SK-N-SH (cell line): ENCODE results near the gene GPX7. TPM values are rescaled to one million over a fixed set of nuclear protein-coding genes. Genes with fewer than 3 reads are reported as not detected.

Experiments used
- CTCF ChIA-PET: fragments of 300-600, 350-600 bp; formaldehyde crosslinking; extraction: SDS; loops from one replicate; lab custom pipeline; 2021; lab: Yijun Ruan, JAX
- POLR2A ChIA-PET: fragments of 350-600 bp; sonication (Branson Sonifier 250); formaldehyde crosslinking; extraction: SDS; loops from one replicate; lab custom pipeline; 2020; ENCODE audit warnings: antibody characterized with exemption, inconsistent platforms; lab: Yijun Ruan, JAX
- DNase-seq: peaks from one replicate; pipeline ENCODE4 v3.0.0; 2012
- H2AFZ ChIP-seq: fragments of 200-600 bp; sonication (generic); 2 replicates; pipeline ENCODE4 v1.8.1; 2016; ENCODE audit warnings: antibody characterized with exemption, mild to moderate bottlenecking, low read depth
- H3F3A ChIP-seq: fragments of 200-600 bp; sonication (generic); replicated peaks from 2 replicates; pipeline ENCODE3; 2016; ENCODE audit warnings: antibody characterized with exemption, mild to moderate bottlenecking; ENCODE audit not compliant: insufficient read depth
- H3K27ac ChIP-seq, 2 experiments: fragments of 200-500 bp in 1 of 2; fragments of 200-600 bp in 1 of 2; sonication (Bioruptor generic) in 1 of 2; sonication (generic), shearing (Covaris generic) in 1 of 2; 2 replicates each; pipeline versions ENCODE4 v1.5.1 to v1.6.1; 2014 to 2016; ENCODE audit warnings: low read depth in 2 of 2, inconsistent platforms in 1 of 2, low read length in 1 of 2, mild to moderate bottlenecking in 1 of 2, mixed read lengths in 1 of 2
- H3K27me3 ChIP-seq: fragments of 200-600 bp; sonication (generic), shearing (Covaris generic); 2 replicates; pipeline ENCODE4 v1.6.1; 2016; ENCODE audit warnings: mixed run types; ENCODE audit not compliant: insufficient read depth
- H3K36me3 ChIP-seq, 2 experiments: fragments of 200-500 bp in 1 of 2; fragments of 200-600 bp in 1 of 2; sonication (Bioruptor generic) in 1 of 2; sonication (generic) in 1 of 2; replicated peaks in 1 of 2; 2 replicates each; pipeline versions ENCODE3 to v1.5.1; 2014 to 2016; ENCODE audit warnings: low read length in 1 of 2, mild to moderate bottlenecking in 1 of 2; ENCODE audit not compliant: insufficient read depth in 2 of 2, control insufficient read depth in 1 of 2
- H3K4me1 ChIP-seq, 2 experiments: fragments of 200-500 bp in 1 of 2; fragments of 200-600 bp in 1 of 2; sonication (Bioruptor generic) in 1 of 2; sonication (generic), shearing (Covaris generic) in 1 of 2; 2 replicates each; pipeline versions ENCODE4 v1.5.1 to v1.6.1; 2014 to 2016; ENCODE audit warnings: low read depth in 1 of 2, low read length in 1 of 2, mixed run types in 1 of 2; ENCODE audit not compliant: insufficient read depth in 2 of 2, control insufficient read depth in 1 of 2
- H3K4me2 ChIP-seq: fragments of 200-600 bp; sonication (generic), shearing (Covaris generic); 2 replicates; pipeline ENCODE4 v1.6.1; 2017; ENCODE audit warnings: mixed run types
- H3K4me3 ChIP-seq, 2 experiments: fragments of 200-500 bp in 1 of 2; fragments of 200-600 bp in 1 of 2; sonication (Bioruptor generic) in 1 of 2; sonication (generic), shearing (Covaris generic) in 1 of 2; 2 replicates each; pipeline versions ENCODE4 v1.5.1 to v1.8.1; 2014 to 2016; ENCODE audit warnings: low read depth in 2 of 2, inconsistent platforms in 1 of 2, low read length in 1 of 2, mild to moderate bottlenecking in 1 of 2, mixed read lengths in 1 of 2, moderate library complexity in 1 of 2
- H3K79me2 ChIP-seq: fragments of 200-600 bp; sonication (generic); 2 replicates; pipeline ENCODE4 v1.8.1; 2017; ENCODE audit warnings: mild to moderate bottlenecking; ENCODE audit not compliant: insufficient read depth
- H3K9ac ChIP-seq: fragments of 200-600 bp; sonication (generic); 2 replicates; pipeline ENCODE4 v1.6.1; 2017; ENCODE audit warnings: mixed run types
- H3K9me2 ChIP-seq: fragments of 200-600 bp; sonication (generic); 2 replicates; pipeline ENCODE4 v1.6.1; 2017; ENCODE audit warnings: mixed run types
- H3K9me3 ChIP-seq: fragments of 200-600 bp; sonication (generic); 2 replicates; pipeline ENCODE4 v1.6.1; 2017; ENCODE audit warnings: mixed run types, mild to moderate bottlenecking, moderate library complexity
- H4K20me1 ChIP-seq: fragments of 200-600 bp; sonication (generic); 2 replicates; pipeline ENCODE4 v1.6.1; 2017; ENCODE audit warnings: mild to moderate bottlenecking, mixed run types; ENCODE audit not compliant: insufficient read depth
- CHD2 ChIP-seq: fragments of 150-350 bp; IDR thresholded peaks from 2 replicates; pipeline ENCODE4 v1.6.1; 2018; ENCODE audit warnings: low read length; ENCODE audit not compliant: partially characterized antibody
- EP300 ChIP-seq, 2 experiments: IDR thresholded peaks; 2 replicates each; pipeline versions ENCODE4 v1.4.0 to v1.6.1; 2012; ENCODE audit warnings: borderline replicate concordance in 1 of 2, low read depth in 1 of 2, low read length in 1 of 2
- FOXJ3 ChIP-seq: sonication (generic); formaldehyde crosslinking; IDR thresholded peaks from 2 replicates; pipeline ENCODE4 v1.5.1; 2020; ENCODE audit warnings: mild to moderate bottlenecking, missing genetic modification reagents
- GATA2 ChIP-seq: sonication (generic); formaldehyde crosslinking; IDR thresholded peaks from 2 replicates; pipeline ENCODE4 v1.5.0; 2020; ENCODE audit warnings: mild to moderate bottlenecking, missing genetic modification reagents
- JUND ChIP-seq: IDR thresholded peaks from 2 replicates; pipeline ENCODE4 v1.4.0; 2012
- MXI1 ChIP-seq: IDR thresholded peaks from 2 replicates; pipeline ENCODE4 v1.6.1; 2012; ENCODE audit warnings: mild to moderate bottlenecking, low read depth, low read length, improper control_type of control experiment
- NFIC ChIP-seq: IDR thresholded peaks from 2 replicates; pipeline ENCODE4 v1.4.0; 2012; ENCODE audit warnings: borderline replicate concordance
- NRF1 ChIP-seq: IDR thresholded peaks from 2 replicates; pipeline ENCODE4 v1.6.1; 2012; ENCODE audit warnings: low read depth, mild to moderate bottlenecking, low read length
- POLR2AphosphoS5 ChIP-seq: IDR thresholded peaks from 2 replicates; pipeline ENCODE4 v1.6.1; 2012; ENCODE audit warnings: low read depth, low read length
- RAD21 ChIP-seq: IDR thresholded peaks from 2 replicates; pipeline ENCODE4 v1.6.1; 2012; ENCODE audit warnings: mild to moderate bottlenecking, low read length
- RCOR1 ChIP-seq: fragments of 150-350 bp; IDR thresholded peaks from 2 replicates; pipeline ENCODE4 v1.6.1; 2017; ENCODE audit warnings: antibody characterized with exemption, low read length
- TCF12 ChIP-seq: IDR thresholded peaks from 2 replicates; pipeline ENCODE4 v1.4.0; 2012
- TEAD4 ChIP-seq: IDR thresholded peaks from 2 replicates; pipeline ENCODE4 v1.4.0; 2012; ENCODE audit warnings: mild to moderate bottlenecking, borderline replicate concordance; ENCODE audit not compliant: insufficient read depth
- YY1 ChIP-seq: IDR thresholded peaks from 2 replicates; pipeline ENCODE4 v1.4.0; 2012; ENCODE audit warnings: low read depth, mild to moderate bottlenecking
- ZBTB33 ChIP-seq: IDR thresholded peaks from 2 replicates; pipeline ENCODE4 v1.4.0; 2012; ENCODE audit warnings: low read depth, borderline replicate concordance
- WGBS: methylation state at CpG from one replicate; pipeline ENCODE4 v1.1.6; 2017; ENCODE audit warnings: low lambda C conversion rate; 5-methylcytosine and 5-hydroxymethylcytosine counted together
- polyA plus RNA-seq, 3 experiments: library from polyadenylated mRNA; depleted of rRNA; stranded (reverse); fragments of >200 nt; gene quantifications; 2 replicates each; pipeline ENCODE4 v1.2.3, GENCODE V29; 2012
- TF ChIP-seq, protein P1 (sequence below): fragments of 150-350 bp; IDR thresholded peaks from 2 replicates; pipeline ENCODE4 v1.6.1; 2016; ENCODE audit warnings: mild to moderate bottlenecking, low read depth, low read length
- TF ChIP-seq, protein P2 (sequence below): IDR thresholded peaks from 2 replicates; pipeline ENCODE4 v1.4.0; 2012; ENCODE audit warnings: low read depth
- TF ChIP-seq, protein P3 (sequence below): IDR thresholded peaks from 2 replicates; pipeline ENCODE4 v1.6.1; 2012; ENCODE audit warnings: mild to moderate bottlenecking, low read depth, low read length, moderate library complexity

The GPX7 gene
- polyA plus RNA-seq, 1 of the 3 experiments (the other 2 are of a cell fraction), result 6.2 TPM

- DNase-seq, result no peak
- TF ChIP-seq RAD21, result no peak
- no peak for TF ChIP-seq NFIC
- TF ChIP-seq CHD2, result no peak
- no peak for TF ChIP-seq RCOR1
- TF ChIP-seq, protein P1, sequence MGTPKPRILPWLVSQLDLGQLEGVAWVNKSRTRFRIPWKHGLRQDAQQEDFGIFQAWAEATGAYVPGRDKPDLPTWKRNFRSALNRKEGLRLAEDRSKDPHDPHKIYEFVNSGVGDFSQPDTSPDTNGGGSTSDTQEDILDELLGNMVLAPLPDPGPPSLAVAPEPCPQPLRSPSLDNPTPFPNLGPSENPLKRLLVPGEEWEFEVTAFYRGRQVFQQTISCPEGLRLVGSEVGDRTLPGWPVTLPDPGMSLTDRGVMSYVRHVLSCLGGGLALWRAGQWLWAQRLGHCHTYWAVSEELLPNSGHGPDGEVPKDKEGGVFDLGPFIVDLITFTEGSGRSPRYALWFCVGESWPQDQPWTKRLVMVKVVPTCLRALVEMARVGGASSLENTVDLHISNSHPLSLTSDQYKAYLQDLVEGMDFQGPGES, result no peak
- TF ChIP-seq TEAD4, result no peak
- TF ChIP-seq ZBTB33, result no peak
- TF ChIP-seq, protein P2, sequence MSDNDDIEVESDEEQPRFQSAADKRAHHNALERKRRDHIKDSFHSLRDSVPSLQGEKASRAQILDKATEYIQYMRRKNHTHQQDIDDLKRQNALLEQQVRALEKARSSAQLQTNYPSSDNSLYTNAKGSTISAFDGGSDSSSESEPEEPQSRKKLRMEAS, result no peak
- TF ChIP-seq, protein P3, sequence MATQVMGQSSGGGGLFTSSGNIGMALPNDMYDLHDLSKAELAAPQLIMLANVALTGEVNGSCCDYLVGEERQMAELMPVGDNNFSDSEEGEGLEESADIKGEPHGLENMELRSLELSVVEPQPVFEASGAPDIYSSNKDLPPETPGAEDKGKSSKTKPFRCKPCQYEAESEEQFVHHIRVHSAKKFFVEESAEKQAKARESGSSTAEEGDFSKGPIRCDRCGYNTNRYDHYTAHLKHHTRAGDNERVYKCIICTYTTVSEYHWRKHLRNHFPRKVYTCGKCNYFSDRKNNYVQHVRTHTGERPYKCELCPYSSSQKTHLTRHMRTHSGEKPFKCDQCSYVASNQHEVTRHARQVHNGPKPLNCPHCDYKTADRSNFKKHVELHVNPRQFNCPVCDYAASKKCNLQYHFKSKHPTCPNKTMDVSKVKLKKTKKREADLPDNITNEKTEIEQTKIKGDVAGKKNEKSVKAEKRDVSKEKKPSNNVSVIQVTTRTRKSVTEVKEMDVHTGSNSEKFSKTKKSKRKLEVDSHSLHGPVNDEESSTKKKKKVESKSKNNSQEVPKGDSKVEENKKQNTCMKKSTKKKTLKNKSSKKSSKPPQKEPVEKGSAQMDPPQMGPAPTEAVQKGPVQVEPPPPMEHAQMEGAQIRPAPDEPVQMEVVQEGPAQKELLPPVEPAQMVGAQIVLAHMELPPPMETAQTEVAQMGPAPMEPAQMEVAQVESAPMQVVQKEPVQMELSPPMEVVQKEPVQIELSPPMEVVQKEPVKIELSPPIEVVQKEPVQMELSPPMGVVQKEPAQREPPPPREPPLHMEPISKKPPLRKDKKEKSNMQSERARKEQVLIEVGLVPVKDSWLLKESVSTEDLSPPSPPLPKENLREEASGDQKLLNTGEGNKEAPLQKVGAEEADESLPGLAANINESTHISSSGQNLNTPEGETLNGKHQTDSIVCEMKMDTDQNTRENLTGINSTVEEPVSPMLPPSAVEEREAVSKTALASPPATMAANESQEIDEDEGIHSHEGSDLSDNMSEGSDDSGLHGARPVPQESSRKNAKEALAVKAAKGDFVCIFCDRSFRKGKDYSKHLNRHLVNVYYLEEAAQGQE, result no peak
- no peak for TF ChIP-seq POLR2AphosphoS5
- TF ChIP-seq JUND, result no peak
- TF ChIP-seq EP300 (IDR thresholded peaks at IDR 0.05; ENCODE audit: borderline replicate concordance in 1 of 2, low read depth in 1 of 2, low read length in 1 of 2), result no peak
- no peak for TF ChIP-seq NRF1
- no peak for TF ChIP-seq YY1
- TF ChIP-seq FOXJ3 (CRISPR knock-in tag), result no peak
- no peak for TF ChIP-seq GATA2 (CRISPR knock-in tag)
- no peak for TF ChIP-seq MXI1
- TF ChIP-seq TCF12, result no peak
- TF ChIP-seq, all 33 proteins: peak for 0
- ChIA-PET POLR2A (no interaction called here), CTCF (no interaction called here)
- Histone ChIP-seq H4K20me1 (no peaks in the 10 kb centered on the region), H2AFZ (peak overlapping the region; percentile 48; the same call in 1 of the 2 replicates), H3K9me3 (no peaks in the 10 kb centered on the region), H3K4me2 (no peak overlapping the region), H3K27ac (no peak overlapping the region), H3K27me3 (peaks cover 6% of the 10 kb centered on the region; the same call in 1 of the 2 replicates), H3F3A (no peaks in the 10 kb centered on the region), H3K9ac (no peak overlapping the region), H3K4me3 (no peak overlapping the region), H3K79me2 (no peaks in the 10 kb centered on the region), H3K9me2 (no peaks in the 10 kb centered on the region), H3K36me3 (no peaks in the 10 kb centered on the region), H3K4me1 (peaks cover 0 to 5% of the 10 kb centered on the region in 2 experiments; a peak in 1 of 4 replicates)
- 80% methylated on average over 11 of the region's 11 CpGs for WGBS
Measured at GRCh38 chr1:52636721-52637695, 34.8 kb downstream of the GPX7 start.
